HG02763 (cell line): ENCODE results near the gene PCNX2.

Experiments
- ATAC-seq: cut with Tn5 transposase; IDR thresholded peaks from one replicate; pipeline ENCODE4 v1.9.1; 2021; ENCODE audit warnings: mild to moderate bottlenecking, moderate library complexity; ENCODE audit not compliant: unreplicated experiment

The PCNX2 gene

DNA sequence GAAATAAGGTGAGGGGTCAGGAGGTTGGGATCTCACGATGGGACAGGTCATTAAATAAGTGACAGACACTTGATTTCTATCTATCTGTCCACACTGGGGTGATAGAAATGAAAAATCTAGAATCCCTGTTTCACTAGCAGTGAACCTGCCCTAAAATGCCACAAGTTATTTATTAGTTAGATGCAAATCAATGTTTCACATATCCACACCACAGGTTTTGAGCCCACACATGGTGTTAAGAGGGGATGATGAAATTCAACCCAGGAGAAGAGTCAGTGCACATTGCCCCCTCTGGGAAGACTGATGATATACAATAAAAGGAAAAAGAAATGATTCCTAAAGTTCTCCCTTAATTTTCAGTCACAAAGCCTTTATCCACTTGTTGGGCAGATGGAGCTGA is 355.3 kb downstream of the PCNX2 start:
- ATAC-seq: no peak

DNA sequence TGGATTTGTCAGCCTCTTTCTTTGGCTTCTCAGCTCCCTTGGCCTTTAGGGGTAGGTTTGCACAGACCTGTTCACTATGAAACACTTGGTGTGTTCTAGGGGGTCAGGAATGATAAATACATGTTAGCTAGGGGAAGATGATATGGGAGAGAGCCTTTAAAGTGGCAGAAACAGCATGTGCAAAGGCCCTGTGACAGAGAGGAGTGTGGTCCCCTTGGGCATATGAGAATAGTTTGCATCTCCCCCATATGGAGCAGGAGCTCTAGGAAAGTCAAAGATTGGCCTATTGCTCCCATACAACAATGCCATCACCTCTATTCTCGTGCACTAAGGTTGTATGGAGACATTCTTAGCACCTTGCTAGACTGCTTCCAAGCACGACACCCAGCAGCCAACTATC is 355.8 kb downstream of the PCNX2 start:
- ATAC-seq: no peak

DNA sequence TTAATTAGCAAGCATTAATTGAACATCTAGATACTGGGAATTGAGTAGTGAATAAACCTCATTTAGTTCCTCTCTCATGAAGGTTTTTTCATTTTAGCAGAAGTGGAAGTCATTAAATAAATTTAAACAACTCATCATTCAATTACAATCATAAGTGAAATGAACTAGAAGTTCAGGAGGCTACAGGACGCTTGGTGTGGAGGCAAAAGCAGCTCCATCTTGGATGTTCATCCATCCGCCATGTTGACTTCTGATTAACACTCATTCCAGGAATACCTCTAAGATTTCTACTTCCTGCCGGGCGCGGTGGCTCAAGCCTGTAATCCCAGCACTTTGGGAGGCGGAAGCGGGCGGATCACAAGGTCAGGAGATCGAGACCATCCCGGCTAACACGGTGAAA is 356.6 kb downstream of the PCNX2 start:
- ATAC-seq: no peak

GRCh38 chr1:232937741-232938375 is 357.7 kb downstream of the PCNX2 start:
- ATAC-seq: no peak

DNA sequence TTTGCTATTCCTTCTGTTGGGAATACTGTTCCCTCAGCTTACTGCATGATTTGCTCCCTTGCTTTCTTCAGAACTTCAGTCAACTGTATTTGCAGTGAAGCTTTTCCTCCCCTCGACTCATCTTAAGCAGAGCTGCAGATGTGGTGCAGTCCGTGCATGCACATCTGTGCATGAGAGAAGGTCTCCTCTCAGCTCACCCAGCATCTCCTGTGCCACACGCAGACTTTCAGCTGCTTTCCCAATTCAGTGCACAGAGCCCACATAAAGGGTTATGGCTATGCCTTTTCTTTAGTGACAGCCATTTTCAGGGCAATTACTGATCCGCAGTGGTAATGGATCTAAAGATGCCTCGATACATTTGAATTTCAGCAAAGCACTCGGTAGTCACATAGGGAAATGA is 358.6 kb downstream of the PCNX2 start:
- ATAC-seq: no peak
